NCI-H1694 treated with DMSO at 0.1 percent for 48 hours (cell line): ENCODE measurements around the gene STIL.
"Not testable (repeated sequence)": the region's sequence is repeated elsewhere in the genome, so short reads cannot be mapped to it uniquely, and the experiment has no call there.

ENCODE experiments used
- DNase-seq: peaks from one replicate; lab custom pipeline; 2025; lab: John Stamatoyannopoulos, UW

Gene STIL

DNA sequence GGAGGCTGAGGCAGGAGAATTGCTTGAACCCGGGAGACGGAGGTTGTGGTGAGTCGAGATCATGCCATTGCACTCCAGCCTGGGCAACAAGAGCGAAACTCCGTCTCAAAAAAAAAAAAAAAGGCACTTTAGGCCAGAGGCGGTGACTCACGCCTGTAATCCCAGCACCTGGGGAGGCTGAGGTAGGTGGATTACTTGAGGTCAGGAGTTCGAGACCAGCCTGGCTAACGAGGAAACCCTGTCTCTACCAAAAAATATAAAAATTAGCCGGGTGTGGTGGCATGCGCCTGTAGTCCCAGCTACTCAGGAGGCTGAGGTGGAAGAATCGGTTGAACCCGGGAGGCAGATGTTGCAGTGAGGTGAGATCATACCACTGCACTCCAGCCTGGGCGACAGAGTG is 6.0 kb upstream of the STIL start:
- not testable (repeated sequence) for DNase-seq

DNA sequence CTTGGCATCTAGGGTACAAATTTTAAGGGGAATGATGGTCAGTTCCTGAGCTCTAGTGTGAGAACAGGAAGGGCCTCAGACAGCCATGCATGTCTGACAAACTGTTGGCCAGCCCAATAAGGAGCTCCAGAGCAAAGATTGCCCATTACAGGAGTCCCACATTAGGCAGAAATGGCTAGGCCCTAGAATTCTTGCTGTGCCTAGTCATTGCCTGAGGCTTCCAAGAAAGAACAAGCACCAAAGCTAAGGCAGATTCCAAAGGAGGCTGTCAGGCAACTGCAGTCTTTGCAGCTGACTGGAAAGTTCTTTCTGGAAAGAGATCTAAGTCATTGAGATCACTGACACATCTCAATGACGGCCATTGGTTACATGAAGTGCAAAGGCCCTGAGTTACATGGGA is 3.9 kb upstream of the STIL start:
- DNase-seq, result no peak

DNA sequence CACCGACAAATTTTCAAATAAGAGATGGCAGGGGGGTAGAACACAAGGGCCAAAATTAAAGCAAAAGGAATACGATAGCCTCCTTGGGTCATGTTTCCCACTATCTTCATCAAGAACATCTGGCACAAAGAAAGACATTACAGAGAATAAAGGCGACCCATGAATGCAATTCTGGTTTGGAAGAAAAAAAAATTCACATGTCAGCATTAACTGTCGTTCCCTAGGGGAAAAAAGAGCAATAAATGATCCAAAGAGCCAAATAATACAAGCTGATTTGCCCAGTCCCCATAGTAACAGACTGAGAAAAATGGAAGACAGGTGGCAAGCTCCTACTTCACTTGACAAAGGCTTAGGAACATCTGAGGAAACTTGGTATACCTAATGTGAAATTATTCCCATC is 4.5 kb downstream of the STIL start:
- no peak for DNase-seq

DNA sequence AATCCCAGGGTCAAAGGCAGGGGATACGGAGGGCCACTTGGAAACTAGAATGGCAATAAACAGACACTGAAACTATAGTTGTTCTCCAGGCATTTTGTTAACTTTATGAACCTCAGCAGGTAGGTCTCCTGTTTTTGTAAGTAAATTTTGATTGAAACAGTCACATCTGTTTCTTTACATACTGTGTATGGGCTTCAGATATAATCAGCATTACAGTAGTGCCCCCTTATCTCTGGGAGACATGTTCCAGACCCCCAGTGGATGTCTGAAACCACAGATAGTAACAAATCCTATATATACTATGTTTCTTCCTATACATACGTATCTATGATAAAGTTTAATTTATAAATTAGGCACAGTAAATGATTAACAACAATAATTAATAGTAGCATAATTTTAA is 11.5 kb downstream of the STIL start:
- no peak for DNase-seq

DNA sequence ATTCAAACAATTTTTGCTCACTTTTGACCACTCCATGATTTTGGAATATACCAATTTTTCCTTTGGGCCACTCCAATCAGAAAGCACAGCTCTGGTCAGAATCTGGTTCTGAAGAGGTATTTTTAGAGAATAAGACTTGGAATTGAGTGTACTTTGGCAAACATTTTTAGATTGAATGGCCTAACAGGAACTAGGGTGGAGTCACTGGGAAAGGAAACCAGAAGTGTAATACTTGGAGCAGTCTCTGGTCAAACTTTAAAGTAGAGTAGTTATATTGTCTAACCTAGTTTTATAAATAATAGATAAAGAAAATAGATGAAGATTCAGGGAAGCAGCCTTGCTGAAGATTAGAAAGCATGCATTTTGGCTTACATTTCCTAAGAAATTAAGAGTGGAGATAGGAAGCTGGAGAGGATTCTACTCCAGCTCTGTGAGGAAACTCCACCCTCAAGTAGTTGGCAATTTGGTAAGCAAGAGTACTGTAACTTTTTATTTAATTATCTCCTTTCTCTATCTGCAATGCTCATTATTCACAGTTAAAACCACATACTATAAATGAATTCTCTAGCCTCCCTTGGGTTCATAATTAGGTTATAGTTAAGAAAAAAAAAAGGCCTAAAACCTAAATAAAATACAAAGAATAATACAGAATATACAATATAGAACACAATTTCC is 15.8 kb downstream of the STIL start:
- no peak for DNase-seq

DNA sequence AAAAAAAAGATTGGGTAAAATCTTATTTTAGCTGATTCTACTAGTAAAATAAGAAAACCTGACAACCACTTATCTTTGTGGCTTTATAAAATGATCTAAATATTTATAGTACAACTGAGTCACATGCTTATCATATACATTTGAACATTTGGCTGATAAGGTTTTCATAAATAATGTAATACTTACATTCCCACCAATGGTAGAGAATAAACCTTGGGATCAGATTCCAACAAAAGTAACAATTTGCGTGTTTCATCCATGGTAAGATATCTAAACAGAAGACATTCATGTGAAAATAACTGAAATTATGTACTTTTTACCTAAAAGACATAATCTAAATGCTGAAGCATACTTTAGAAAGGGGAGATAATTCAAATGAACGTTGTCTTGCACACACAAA is 18.4 kb downstream of the STIL start:
- DNase-seq, result no peak

DNA sequence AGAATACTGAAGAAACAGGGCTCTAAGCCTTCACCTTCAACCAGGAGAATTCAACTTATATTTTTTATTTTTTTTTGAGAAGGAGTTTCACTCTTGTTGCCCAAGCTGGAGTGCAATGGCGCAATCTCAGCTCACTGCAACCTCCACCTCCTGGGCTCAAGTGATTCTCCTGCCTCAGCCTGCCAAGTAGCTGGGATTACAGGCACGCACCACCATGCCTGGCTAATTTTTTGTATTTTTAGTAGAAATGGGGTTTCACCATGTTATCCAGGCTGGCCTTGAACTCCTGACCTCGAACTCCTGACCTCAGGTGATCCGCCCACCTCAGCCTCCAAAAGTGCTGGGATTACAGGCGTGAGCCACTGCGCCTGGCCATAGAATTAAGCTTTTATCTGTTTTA is 19.1 kb downstream of the STIL start:
- not testable (repeated sequence) for DNase-seq

DNA sequence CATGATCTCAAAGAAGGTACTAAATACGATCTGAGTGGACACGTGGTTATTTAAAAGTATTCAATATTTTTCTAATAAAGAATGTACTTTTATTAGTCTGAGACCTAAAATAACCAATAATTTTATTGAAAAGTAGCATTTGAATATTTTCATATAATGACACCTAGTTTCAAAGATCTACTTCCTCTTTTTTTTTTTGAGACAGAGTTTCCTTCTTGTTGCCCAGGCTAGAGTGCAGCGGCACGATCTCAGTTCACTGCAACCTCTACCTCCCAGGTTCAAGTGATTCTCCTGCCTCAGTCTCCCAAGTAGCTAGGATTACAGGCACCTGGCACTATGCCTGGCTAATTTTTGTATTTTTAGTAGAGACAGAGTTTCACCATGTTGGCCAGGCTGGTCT is 25.8 kb downstream of the STIL start:
- not testable (repeated sequence) for DNase-seq

DNA sequence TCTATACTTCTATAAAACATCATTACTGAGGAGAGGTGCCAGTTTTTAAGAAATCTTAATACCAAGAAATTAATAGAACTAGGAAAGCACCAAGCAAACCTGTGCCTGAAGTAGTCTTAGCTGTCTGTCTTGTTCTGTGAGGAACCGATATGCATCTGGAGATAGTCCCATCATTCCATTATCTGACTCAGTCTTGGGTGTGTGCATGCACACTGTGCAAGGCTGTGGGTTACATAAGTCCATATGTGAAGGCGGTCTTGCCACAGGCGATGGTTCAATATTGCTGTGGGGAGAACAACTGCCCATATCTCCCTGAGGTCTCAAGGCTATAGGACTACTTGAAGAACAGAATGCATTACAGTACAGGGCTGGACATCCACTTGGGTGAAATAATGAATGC is 33.8 kb downstream of the STIL start:
- DNase-seq, result no peak

DNA sequence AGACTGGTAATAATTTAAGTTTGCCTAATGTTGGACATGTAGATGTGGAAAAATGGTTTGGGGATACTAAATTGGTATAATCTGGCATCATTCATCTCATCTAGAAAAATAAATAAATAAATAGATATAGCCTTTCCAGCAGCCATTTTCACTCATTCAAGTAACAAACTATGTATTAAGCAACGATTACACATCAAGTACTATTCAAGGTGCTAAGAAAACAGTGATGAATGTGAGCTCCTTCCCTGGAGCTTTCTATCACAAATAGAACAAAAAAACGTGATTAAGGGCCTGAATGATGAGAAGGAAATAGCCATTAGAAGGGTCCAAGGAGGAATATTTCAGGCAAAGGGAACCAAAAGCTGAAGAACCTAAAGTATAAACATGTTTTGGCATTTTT is 37.1 kb downstream of the STIL start:
- no peak for DNase-seq

DNA sequence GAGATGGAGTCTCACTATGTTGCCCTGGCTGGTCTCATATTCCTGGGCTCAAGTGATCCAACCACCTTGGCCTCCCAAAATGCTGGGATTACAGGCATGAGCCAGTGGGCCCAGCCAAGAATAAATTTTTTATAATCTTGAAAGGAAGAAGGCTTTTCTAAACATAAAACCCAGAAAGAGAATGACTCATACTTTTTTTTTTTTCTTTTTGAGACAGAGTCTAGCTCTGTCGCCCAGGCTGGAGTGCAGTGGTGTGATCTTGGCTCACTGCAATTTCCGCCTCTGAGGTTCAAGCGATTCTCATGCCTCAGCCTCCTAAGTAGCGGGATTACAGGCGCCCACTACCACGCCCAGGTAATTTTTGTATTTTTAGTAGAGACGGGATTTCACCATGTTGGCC is 38.1 kb downstream of the STIL start:
- DNase-seq, result not testable (repeated sequence)

DNA sequence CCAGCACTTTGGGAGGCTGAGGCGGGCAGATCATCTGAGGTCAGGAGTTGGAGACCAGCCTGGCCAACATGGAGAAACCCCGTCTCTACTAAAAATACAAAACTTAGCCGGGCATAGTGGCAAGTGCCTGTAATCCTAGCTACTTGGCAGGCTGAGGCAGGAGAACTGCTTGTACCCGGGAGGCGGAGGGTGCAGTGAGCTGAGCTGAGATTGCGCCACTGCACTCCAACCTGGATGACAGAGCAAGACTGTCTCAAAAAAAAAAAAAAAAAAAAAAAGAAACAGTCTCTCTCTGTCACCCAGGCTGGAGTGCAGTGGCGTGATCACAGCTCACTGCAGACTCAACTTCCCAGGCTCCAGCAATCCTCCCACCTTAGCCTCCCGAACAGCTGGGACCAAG is 48.4 kb downstream of the STIL start:
- DNase-seq, result not testable (repeated sequence)

DNA sequence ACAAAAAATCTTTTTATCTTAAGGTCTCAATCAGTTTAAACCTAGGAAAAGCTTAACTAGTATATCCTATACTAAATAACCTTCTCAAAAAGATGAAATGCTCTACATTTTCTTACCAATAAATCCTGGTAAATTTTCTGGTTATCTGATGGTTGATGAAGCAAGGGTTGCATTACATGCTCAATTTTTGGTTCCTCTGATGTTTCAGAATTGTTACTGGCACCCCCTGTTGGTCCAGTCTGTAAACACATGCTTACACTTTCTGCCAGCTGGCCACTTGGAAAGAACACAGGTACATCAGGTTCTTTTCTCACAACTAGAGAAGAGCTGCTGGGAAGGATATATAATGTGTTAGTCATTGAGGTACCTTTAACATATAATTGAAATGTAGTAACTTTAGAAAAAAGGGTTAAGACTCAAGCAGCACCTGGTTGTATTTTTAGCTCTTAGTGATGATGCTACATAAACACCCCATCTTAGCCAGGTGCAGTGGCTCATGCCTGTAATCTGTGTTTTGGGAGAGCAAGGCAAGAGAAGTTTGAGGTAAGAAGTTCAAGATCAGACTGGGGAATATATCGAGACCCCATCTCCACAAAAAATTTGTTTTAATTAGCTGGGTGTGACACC is 51.0 kb downstream of the STIL start:
- peak; percentile 37 for DNase-seq

DNA sequence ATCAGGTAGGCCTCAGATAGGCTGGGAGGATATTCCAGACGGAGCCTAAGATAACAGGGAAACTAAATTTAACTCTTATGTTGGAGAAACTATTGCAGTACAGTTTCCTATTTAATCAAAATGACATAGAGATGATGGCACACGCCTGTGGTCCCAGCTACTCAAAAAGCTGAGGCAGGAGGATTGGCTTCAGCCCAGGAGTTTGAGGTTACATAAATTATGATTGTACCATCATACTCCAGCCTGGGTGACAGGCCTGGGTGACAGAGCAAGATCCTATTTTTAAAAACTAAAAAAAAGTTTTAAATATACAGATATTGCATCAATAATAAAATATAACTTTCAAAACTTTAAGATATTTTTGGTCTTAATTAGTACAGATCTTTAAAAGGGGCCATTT is 56.7 kb downstream of the STIL start:
- DNase-seq, result no peak

DNA sequence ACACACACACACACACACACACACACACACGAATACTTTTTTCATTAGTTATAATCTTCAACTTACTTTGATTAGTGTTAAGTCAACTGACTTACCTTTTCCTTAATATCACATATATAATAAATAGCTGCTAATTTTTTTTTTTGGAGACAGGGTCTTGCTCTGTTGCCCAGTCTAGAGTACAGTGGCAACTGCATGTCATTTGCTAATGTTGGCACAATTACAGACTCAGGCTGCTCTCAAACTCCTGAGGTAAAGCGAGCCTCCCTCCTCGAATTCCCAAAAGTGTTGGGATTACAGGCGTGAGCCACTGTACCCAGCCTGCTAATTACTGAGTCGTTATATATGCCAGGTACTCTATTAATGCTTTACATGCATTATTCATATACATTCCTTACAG is 61.2 kb downstream of the STIL start:
- DNase-seq, result no peak

DNA sequence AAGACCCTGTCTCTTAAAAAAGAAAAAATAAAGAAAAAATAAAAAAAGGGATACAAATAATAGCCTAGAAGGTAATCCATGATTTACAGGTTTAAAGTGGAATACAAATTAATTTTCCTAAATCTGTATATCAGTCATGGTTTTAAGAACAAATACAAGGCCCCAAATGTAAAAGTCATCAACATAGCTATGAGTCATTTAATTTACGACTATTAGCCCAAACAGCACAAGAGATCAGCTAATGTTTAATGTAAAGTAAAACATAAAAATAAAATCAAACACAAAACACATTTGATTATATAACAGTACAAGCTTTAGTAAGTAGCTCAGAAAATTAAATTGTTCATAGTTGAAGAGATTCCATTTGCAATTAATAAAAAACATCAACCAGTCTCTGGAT is 61.6 kb downstream of the STIL start:
- no peak for DNase-seq

DNA sequence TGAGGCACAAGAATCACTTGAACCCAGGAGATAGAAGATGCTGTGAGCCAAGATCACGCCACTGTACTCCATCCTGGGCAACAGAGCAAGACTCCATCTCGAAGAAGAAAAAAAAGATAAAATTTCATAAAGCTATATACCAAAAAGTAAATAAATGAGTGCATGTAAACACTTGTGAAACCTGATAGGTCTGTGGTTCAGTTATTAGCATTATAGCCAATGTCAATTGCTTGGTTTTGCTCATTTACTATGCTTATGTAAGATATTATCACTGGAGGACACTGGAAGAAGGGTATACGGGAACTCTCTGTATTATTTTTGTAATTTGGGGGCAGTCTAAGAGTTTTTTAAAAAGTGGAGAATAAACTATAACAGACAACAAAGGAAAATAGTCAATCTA is 64.2 kb downstream of the STIL start:
- no peak for DNase-seq

DNA sequence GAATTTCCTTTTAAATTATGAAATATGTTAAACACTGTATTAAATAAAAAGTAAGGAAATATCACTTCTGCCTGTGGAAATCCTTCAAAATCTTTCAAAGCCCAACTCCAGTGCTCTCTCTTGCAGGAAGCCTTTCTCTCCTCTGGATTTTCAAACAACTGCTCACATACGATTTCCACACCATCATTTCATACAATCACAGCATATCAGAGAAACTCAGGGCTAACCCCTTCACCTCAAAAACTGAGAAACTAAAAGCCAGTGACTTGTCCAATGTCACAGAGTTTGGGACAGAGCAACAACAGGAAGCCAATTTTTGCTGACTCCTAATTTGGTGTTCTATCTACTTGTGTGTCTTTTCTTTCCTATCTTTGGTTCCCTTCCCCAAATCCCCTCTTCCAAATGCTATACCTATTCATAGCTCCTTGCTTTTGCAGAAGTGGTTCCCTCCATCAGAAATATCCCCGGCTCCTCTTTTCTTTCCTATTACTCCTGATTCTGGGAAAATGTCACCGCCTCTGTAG is 69.5 kb downstream of the STIL start:
- no peak for DNase-seq

DNA sequence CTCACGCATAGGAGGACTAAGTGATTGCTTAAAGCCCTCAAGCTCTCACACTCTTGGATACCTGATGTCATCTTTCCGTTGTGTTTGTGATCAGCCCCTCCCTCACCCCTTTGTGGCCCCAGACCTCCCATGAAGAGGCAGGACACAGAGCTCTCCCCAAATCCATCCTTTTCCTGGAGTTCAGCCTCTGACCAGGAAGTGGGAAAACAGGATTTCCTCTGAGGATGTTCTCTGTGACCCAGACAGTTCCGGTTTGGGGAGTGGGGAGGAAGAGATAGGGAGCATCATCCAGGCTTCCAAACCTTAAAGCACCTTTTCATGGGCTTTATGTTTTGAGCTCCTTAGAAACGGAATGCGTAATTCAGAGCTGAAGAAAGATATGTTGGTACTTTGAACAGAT is 70.0 kb downstream of the STIL start:
- no peak for DNase-seq

DNA sequence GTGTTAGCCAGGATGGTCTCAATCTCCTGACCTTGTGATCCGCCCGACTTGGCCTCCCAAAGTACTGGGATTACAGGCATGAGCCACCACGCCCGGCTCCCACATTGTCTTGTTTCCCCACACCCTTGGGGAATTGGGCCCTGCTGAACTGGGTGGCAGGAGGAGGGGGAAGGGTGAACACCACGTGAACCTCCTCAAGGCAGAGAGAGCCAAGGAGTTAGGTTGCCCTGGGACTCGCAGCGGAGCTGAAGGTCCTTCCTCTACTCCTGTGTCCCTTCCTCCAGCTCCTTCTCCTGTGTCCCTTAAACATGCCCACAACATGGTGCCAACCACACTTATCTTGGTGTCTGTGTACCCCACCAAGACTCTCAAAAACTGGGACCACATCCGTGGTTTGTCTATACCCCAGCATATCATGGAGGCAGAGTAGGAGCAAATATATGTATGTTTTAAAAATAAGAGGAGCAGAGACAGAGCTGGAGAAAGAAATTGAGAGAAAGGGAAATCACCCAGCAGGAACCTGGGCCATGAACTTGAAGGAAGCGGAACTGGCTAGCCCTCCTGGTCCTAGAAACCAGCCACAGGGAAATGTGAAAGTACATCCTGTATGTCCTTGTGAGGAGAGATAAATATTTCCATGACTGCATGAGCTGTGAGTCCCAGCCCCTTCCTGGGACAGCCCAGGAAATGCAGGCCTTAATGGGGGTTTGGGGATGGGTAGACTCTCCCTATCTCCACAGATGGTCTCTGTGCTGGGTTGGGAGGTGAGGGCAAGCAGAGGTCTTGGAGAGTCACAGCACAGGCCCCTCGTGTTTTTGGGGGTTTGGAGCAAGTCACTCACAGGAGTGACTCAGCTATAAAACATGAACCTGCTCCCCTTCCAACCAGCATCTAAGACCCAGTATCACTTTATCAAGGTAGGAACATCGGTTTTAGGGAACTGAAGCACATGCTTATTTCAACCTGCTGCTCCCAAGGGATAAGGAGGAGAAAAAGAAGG is 72.5 kb downstream of the STIL start:
- no peak for DNase-seq

DNA sequence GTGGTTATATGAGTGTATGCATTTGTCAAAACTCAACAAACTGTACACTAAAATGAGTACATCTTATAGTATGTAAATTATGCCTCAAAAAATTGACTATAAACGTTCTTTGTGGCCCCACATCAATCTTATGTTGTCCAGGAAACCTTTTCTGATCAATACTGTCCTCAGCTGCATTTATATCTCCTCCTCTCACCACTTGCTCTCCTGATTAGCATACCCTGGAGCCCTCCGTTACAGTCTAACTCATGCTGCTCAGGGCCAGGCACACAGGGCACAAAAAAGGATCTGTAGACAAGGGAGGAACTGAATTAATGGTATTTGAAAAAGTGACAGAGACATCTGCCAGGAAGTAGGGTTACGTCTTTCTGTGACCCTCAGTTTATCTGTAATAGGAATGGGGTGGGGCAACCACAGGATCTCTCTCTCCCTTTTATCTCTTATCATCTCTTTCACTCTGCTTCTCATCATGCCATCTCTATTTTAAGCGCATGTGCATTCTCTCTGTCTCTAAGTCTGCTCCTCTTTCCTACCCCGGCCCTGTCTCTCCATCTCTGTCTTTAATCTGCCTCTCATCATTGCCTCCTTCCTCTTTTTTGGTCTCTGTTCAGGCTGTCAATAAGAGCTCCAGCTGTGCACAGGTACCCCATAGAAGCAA is 74.9 kb downstream of the STIL start:
- DNase-seq, result no peak

DNA sequence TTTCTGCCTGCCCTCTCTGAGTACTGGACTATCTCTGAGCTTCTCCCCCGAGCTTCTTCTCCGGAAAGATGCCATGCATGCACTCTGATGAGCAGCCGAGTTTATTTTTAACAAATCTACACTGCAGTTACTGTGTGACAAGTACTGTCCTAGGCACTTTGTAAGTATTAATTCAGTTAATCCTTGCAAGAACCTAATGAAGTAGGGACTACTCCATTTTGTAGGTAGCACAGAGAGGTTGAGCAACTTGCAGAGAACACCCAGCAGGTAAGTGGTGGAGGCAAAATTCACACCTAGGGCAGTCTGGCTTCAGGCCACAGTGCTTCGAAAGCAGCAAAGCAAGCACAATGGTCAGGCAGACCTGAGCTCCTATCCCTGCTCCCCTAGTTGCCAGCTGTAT is 78.1 kb downstream of the STIL start:
- no peak for DNase-seq
